GM12878 (cell line): ENCODE measurements around the gene GALNT11. TPM values are rescaled to one million over a fixed set of nuclear protein-coding genes. Genes with fewer than 3 reads are reported as not detected.

Experiments
- ATAC-seq: fragments of 200-7000 bp; cut with Tn5 transposase; 3 replicates; pipeline ENCODE4 v1.9.1; 2020; ENCODE audit warnings: mild to moderate bottlenecking, moderate library complexity
- BruUV-seq: library from RNA; stranded (reverse); fragments of 400-500 nt; replicated peaks from 2 replicates; lab custom pipeline; 2021; lab: Mats Ljungman, UMichigan
- CTCF ChIA-PET: fragments of 300-600 bp; sonication (Branson Sonifier 250); formaldehyde crosslinking; extraction: SDS; loops from one replicate; lab custom pipeline; 2021; ENCODE audit warnings: inconsistent platforms; lab: Yijun Ruan, JAX
- POLR2A ChIA-PET: fragments of 350-600 bp; formaldehyde crosslinking; extraction: SDS; loops from one replicate; lab custom pipeline; 2021; ENCODE audit warnings: inconsistent platforms; lab: Charles Lee
- RAD21 ChIA-PET: fragments of 300-600 bp; sonication (Branson Sonifier 250); formaldehyde crosslinking; loops from one replicate; lab custom pipeline; 2023; ENCODE audit warnings: antibody characterized with exemption; ENCODE audit not compliant: unreplicated experiment; lab: Charles Lee
- SMC1A ChIA-PET: fragments of 300-600 bp; sonication (Branson Sonifier 250); formaldehyde crosslinking; loops from one replicate; lab custom pipeline; 2023; ENCODE audit not compliant: unreplicated experiment, uncharacterized antibody; lab: Charles Lee
- DNase-seq: peaks from one replicate; pipeline ENCODE4 v3.0.0-alpha.2; 2011; ENCODE audit warnings: low read depth, low spot score
- FAIRE-seq: peaks from 3 replicates; lab custom pipeline; 2011; peaks lifted over from hg19 to GRCh38; lab: Jason Lieb, UNC
- H2AFZ ChIP-seq: 2 replicates; pipeline ENCODE4 v1.6.0; 2011; ENCODE audit warnings: low read depth, low read length, control low read depth; ENCODE audit not compliant: control insufficient read depth
- H3K27ac ChIP-seq: 2 replicates; pipeline ENCODE4 v1.5.1; 2011; ENCODE audit warnings: control low read depth; ENCODE audit not compliant: control insufficient read depth, insufficient read depth
- H3K27me3 ChIP-seq, 2 experiments: replicated peaks in 1 of 2; 2 replicates each; pipeline versions ENCODE4 v1.6.0 to v1.6.1; 2011; ENCODE audit warnings: low read length in 1 of 2; ENCODE audit not compliant: control insufficient read depth in 2 of 2, insufficient read depth in 2 of 2
- H3K36me3 ChIP-seq, 2 experiments: 2 replicates each; pipeline ENCODE4 v1.5.1; 2011; ENCODE audit warnings: low read length in 1 of 2; ENCODE audit not compliant: control insufficient read depth in 2 of 2, insufficient read depth in 2 of 2
- H3K4me1 ChIP-seq: 2 replicates; pipeline ENCODE4 v1.6.1; 2011; ENCODE audit warnings: mild to moderate bottlenecking, low read length, moderate library complexity, mixed read lengths; ENCODE audit not compliant: control insufficient read depth, insufficient read depth
- H3K4me2 ChIP-seq: 2 replicates; pipeline ENCODE4 v1.6.0; 2011; ENCODE audit warnings: control low read depth; ENCODE audit not compliant: control insufficient read depth, insufficient read depth
- H3K4me3 ChIP-seq: fragments of 200-600 bp; sonication (generic); 2 replicates; pipeline ENCODE4 v1.5.1; 2016
- H3K79me2 ChIP-seq: 2 replicates; pipeline ENCODE4 v1.6.0; 2011; ENCODE audit warnings: low read length; ENCODE audit not compliant: control insufficient read depth, insufficient read depth
- H3K9ac ChIP-seq: 2 replicates; pipeline ENCODE4 v1.8.0; 2011; ENCODE audit warnings: low read length, control low read depth, mixed read lengths; ENCODE audit not compliant: control insufficient read depth, insufficient read depth
- H3K9me3 ChIP-seq: replicated peaks from 3 replicates; pipeline ENCODE4 v1.5.1; 2011; ENCODE audit warnings: mild to moderate bottlenecking, low read length; ENCODE audit not compliant: control insufficient read depth, insufficient read depth
- H4K20me1 ChIP-seq: 2 replicates; pipeline ENCODE4 v1.6.0; 2011; ENCODE audit not compliant: control insufficient read depth, insufficient read depth
- CHD1 ChIP-seq: IDR thresholded peaks from 2 replicates; pipeline ENCODE4 v1.6.1; 2012; ENCODE audit warnings: low read depth, low read length, improper control_type of control experiment
- EZH2 ChIP-seq: IDR thresholded peaks from 2 replicates; pipeline ENCODE4 v1.6.1; 2012; ENCODE audit warnings: low read depth, mild to moderate bottlenecking, control low read depth, inconsistent platforms, low read length, borderline replicate concordance; ENCODE audit not compliant: control insufficient read depth
- HSF1 ChIP-seq: fragments of 150-350 bp; IDR thresholded peaks from 2 replicates; pipeline ENCODE4 v1.6.1; 2014; ENCODE audit warnings: mild to moderate bottlenecking, low read depth, low read length
- MTA3 ChIP-seq: IDR thresholded peaks from 2 replicates; pipeline ENCODE4 v1.6.1; 2012; ENCODE audit warnings: low read length, inconsistent platforms, borderline replicate concordance
- NFYA ChIP-seq: IDR thresholded peaks from 2 replicates; pipeline ENCODE4 v1.6.1; 2011; ENCODE audit warnings: low read depth, mild to moderate bottlenecking, low read length, improper control_type of control experiment, borderline replicate concordance
- NKRF ChIP-seq: fragments of 450-650 bp; conservative IDR thresholded peaks from 2 replicates; pipeline ENCODE4 v1.6.1; 2017; ENCODE audit warnings: mild to moderate bottlenecking, moderate library complexity
- NR2F1 ChIP-seq: fragments of 450-650 bp; conservative IDR thresholded peaks from 2 replicates; pipeline ENCODE4 v1.6.1; 2017; ENCODE audit warnings: mild to moderate bottlenecking
- PML ChIP-seq: IDR thresholded peaks from 2 replicates; pipeline ENCODE4 v1.6.1; 2012; ENCODE audit warnings: low read length, inconsistent platforms
- USF2 ChIP-seq: IDR thresholded peaks from 2 replicates; pipeline ENCODE4 v1.6.1; 2011; ENCODE audit warnings: low read depth, low read length, improper control_type of control experiment, borderline replicate concordance
- WGBS: methylation state at CpG from one replicate; pipeline ENCODE4 v1.1.6; 2016; ENCODE audit warnings: low lambda C conversion rate; ENCODE audit not compliant: insufficient replicate concordance, insufficient coverage; ENCODE audit errors: missing lambda C conversion rate; 5-methylcytosine and 5-hydroxymethylcytosine counted together
- in situ Hi-C: fragments of 300-500 bp; cut with MboI; formaldehyde crosslinking; loops from 9 replicates; pipeline ENCODE4 v1.14.3; 2018; ENCODE audit warnings: mixed read lengths
- intact Hi-C: fragments of 100-400 bp; cut with micrococcal nuclease; formaldehyde crosslinking; loops from one replicate; pipeline ENCODE4 v1.14.2; 2022; ENCODE audit not compliant: unreplicated experiment
- polyA plus RNA-seq, 11 experiments: library from polyadenylated mRNA; depleted of rRNA in 4 of 11; unstranded in 6 of 11; stranded (reverse) in 5 of 11; fragments of >200 nt; fragmentation: Nextera tagmentation in 4 of 11; fragmentation: Illumina TruSeq in 1 of 11; extraction: Ambion mirVana in 4 of 11; extraction: Trizol in 1 of 11; gene quantifications; 1 replicate in 1 of 11; 2 replicates in 10 of 11; pipeline versions ENCODE4 v1.2.1 to v1.2.3, GENCODE V29; 2011 to 2016; ENCODE audit warnings: inconsistent platforms in 2 of 11, missing spikeins in 2 of 11, low read depth in 1 of 11
- total RNA-seq, 4 experiments: library from RNA; depleted of rRNA in 3 of 4; stranded (reverse); fragments of >200 nt in 3 of 4; fragmentation: Illumina TruSeq in 1 of 4; extraction: Trizol in 1 of 4; gene quantifications; 2 replicates each; pipeline versions ENCODE4 v1.2.1 to v1.2.3, GENCODE V29; 2013 to 2021

The GALNT11 gene
- total and polyA plus RNA-seq, 10 of the 15 experiments (the other 5 are each of a cell fraction or from before 2014, with no cell fraction given): 2.0 to 9.5 (median 6.4) TPM

- TF ChIP-seq EZH2 (no peak), USF2 (no peak), NR2F1 (no peak), HSF1 (no peak), CHD1 (no peak), NFYA (no peak), PML (no peak)
Measured at GRCh38 chr7:152136686-152137085, 111.2 kb downstream of the GALNT11 start (continued).

GRCh38 chr7:152137476-152138025 lies 112.1 kb downstream of the GALNT11 start:
- no peaks in the 10 kb centered on the region for H3K79me2 ChIP-seq
- FAIRE-seq (no peak), ATAC-seq (no peak), DNase-seq (no peak)
- H3K4me1 ChIP-seq: no peaks in the 10 kb centered on the region
- H3K9me3 ChIP-seq: no peaks in the 10 kb centered on the region
- BruUV-seq: no TSS peak
- RAD21 ChIA-PET: no interaction called here
- no peak overlapping the region for H3K4me3 ChIP-seq
- no peak overlapping the region for H3K27ac ChIP-seq
- 99% methylated on average over 7 of the region's 7 CpGs for WGBS
- no peak overlapping the region for H3K4me2 ChIP-seq
- H4K20me1 ChIP-seq: no peaks in the 10 kb centered on the region
- no peak overlapping the region for H3K9ac ChIP-seq
- peaks cover 17 to 20% of the 10 kb centered on the region in 2 experiments for H3K36me3 ChIP-seq
- CTCF ChIA-PET: interaction anchor here (0.6 kb wide), 1 partner anchor 315 kb away, joined by 3 read pairs; no protein-coding TSS in a partner anchor
- POLR2A ChIA-PET: interaction anchor here (0.6 kb wide), 1 partner anchor 29 kb away, joined by 5 read pairs; no protein-coding TSS in a partner anchor
- H3K27me3 ChIP-seq: no peaks in the 10 kb centered on the region
- no peak overlapping the region for H2AFZ ChIP-seq
- in situ Hi-C loops: no loop called here
- TF ChIP-seq NKRF (no peak), MTA3 (no peak)
- SMC1A ChIA-PET: interaction anchor here (1.5 kb wide), 1 partner anchor 20 kb away, joined by 3 read pairs; no protein-coding TSS in a partner anchor
- intact Hi-C loops: no loop called here
